ENCODE data around the gene MPC2. TPM values are rescaled to one million over a fixed set of nuclear protein-coding genes. Genes with fewer than 3 reads are reported as not detected.
"Not testable (repeated sequence)": the region's sequence is repeated elsewhere in the genome, so short reads cannot be mapped to it uniquely, and the experiment has no call there.

MPC2 gene
- total and polyA plus RNA-seq, 4 donors, result 37.3 to 94.8 (median 52.3) TPM

DNA sequence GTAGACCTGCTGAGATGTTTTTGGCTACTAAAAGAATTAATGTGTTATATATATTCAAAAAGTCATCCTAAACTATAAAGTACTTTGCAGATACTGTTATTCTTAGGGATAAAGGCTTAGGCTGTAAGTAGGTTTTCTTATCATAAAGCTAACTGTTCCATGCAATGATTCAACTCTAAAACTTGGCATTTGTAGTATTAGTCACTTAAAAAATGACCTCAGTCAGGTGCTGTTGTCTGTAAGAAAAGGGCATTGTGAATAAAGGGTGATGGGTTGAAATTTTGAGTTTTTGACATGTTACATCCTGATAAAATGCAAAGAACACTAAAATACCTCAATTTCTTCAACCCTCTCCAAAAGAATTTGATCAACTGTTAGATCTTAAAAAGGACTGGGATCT is 55.8 kb downstream of the MPC2 start:
- H3K27ac ChIP-seq (ENCODE audit: low read depth in 1 of 2, low read length in 2 of 2), result no peak overlapping the region
- H3K4me1 ChIP-seq (ENCODE audit: control insufficient read depth in 1 of 2, insufficient read depth in 2 of 2, low read length in 2 of 2), result no peaks in the 10 kb centered on the region
- H3K27me3 ChIP-seq (ENCODE audit: control insufficient read depth in 1 of 2, insufficient read depth in 2 of 2, low read length in 1 of 2), result no peaks in the 10 kb centered on the region
- intact Hi-C loops (cut with DNase I), result no loop called here
- no peaks in the 10 kb centered on the region for H3K36me3 ChIP-seq (ENCODE audit: control insufficient read depth in 1 of 2, insufficient read depth in 2 of 2, low read length in 1 of 2)
- no peaks in the 10 kb centered on the region for H3K9me3 ChIP-seq (ENCODE audit: control insufficient read depth, low read length)
- DNase-seq, result no peak
- no peak for ATAC-seq (ENCODE audit: low FRiP score)
- no peak overlapping the region for H3K4me3 ChIP-seq (ENCODE audit: low read length in 2 of 2)

DNA sequence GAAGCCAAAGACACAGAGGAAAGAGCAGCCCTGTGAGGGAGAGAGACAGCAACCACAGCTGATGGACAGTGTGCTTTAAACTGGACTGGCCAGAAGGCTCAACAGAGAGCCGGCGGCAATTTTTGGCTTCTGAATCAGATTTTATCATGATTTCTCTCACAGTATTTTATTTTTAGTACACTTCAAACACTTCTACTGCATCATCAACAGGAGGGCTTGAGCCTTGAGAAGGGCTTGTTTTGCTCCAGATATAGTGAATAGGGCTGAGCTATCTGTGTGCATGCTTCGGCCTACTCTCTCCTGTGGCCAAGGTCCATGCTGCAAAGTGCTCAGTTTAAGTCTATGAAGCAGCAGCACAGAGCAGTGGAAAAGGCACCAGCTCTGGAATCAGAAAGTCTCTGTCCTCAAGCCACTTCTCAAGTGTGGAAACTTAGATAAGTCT is 56.3 kb downstream of the MPC2 start:
- DNase-seq, result no peak
- Histone ChIP-seq H3K27me3 (ENCODE audit: control insufficient read depth in 1 of 2, insufficient read depth in 2 of 2, low read length in 1 of 2) (no peaks in the 10 kb centered on the region), H3K4me3 (ENCODE audit: low read length in 2 of 2) (no peak overlapping the region), H3K9me3 (ENCODE audit: control insufficient read depth, low read length) (no peaks in the 10 kb centered on the region), H3K4me1 (ENCODE audit: control insufficient read depth in 1 of 2, insufficient read depth in 2 of 2, low read length in 2 of 2) (no peaks in the 10 kb centered on the region), H3K27ac (ENCODE audit: low read depth in 1 of 2, low read length in 2 of 2) (no peak overlapping the region), H3K36me3 (ENCODE audit: control insufficient read depth in 1 of 2, insufficient read depth in 2 of 2, low read length in 1 of 2) (no peaks in the 10 kb centered on the region)
- intact Hi-C loops (cut with DNase I), result no loop called here
- WGBS, 2 donors, result 40 to 50% methylated on average over 3 of the region's 3 CpGs
- ATAC-seq (ENCODE audit: low FRiP score), result no peak

DNA sequence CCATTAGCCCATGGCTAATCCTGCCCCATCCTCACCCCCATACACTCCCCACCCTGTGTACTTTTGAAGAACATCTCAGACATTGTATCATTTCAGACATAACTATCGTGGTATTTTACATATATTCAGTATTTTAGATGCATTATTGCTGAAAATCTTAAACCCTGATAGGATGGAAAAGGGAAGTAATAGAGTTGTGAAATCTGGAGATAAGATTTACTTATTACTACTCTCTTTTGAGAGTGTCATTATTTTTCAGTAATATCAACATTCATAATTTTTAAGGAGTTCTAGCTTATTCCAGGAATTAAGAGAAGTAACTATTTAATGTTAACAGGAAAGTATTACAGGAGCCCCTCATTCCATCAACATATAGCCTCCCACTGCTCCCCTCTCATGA is 57.4 kb downstream of the MPC2 start:
- H3K9me3 ChIP-seq (ENCODE audit: control insufficient read depth, low read length), result no peaks in the 10 kb centered on the region
- DNase-seq, result no peak
- intact Hi-C loops (cut with DNase I), result no loop called here
- no peaks in the 10 kb centered on the region for H3K36me3 ChIP-seq (ENCODE audit: control insufficient read depth in 1 of 2, insufficient read depth in 2 of 2, low read length in 1 of 2)
- H3K4me3 ChIP-seq (ENCODE audit: low read length in 2 of 2), result no peak overlapping the region
- 92 to 93% methylated on average over 1 of the region's 1 CpG for WGBS, 2 donors
- no peak overlapping the region for H3K27ac ChIP-seq (ENCODE audit: low read depth in 1 of 2, low read length in 2 of 2)
- ATAC-seq (ENCODE audit: low FRiP score), result no peak
- no peaks in the 10 kb centered on the region for H3K4me1 ChIP-seq (ENCODE audit: control insufficient read depth in 1 of 2, insufficient read depth in 2 of 2, low read length in 2 of 2)
- H3K27me3 ChIP-seq (ENCODE audit: control insufficient read depth in 1 of 2, insufficient read depth in 2 of 2, low read length in 1 of 2), result no peaks in the 10 kb centered on the region

DNA sequence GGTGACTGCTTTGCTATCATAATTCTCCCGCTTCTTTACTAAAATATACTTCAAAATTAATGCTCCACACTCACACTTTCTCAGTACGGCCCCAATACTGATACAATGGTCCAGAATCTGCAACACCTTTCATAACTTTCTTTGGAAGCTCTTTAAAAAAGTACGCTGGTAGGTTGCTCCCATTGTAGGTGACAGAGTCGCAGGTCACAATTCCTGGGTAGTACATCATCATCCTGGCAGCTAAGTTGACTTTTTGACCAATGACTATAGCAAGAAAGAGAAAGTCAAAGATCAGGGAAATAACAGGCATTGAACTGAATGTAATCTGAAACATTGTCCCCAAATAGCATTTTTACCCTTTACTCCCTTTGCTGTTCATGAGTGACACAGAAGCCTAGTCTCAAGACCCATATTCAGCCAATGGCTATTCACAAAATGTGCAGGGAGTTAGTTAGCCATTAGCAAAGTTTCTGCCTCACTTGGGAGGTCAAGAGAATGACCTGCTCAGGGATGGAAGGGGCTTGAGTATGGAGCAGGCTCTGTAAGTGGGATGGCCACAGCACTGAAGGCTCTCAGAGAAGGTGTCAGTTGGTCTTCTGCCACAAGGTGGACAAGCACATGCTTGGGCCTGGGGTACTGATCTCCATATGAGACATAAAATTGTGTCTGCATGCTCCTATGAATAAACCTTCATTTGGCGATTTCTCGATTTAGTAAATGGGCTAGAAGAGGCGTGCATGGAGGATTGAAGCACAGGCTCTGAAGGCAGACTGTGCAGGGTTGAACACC is 58.3 kb downstream of the MPC2 start:
- DNase-seq (no peak), ATAC-seq (ENCODE audit: low FRiP score) (no peak)
- no peaks in the 10 kb centered on the region for H3K9me3 ChIP-seq (ENCODE audit: control insufficient read depth, low read length)
- intact Hi-C loops (cut with DNase I), result no loop called here
- no peak overlapping the region for H3K4me3 ChIP-seq (ENCODE audit: low read length in 2 of 2)
- H3K27ac ChIP-seq (ENCODE audit: low read depth in 1 of 2, low read length in 2 of 2), result no peak overlapping the region
- H3K36me3 ChIP-seq (ENCODE audit: control insufficient read depth in 1 of 2, insufficient read depth in 2 of 2, low read length in 1 of 2), result no peaks in the 10 kb centered on the region
- H3K4me1 ChIP-seq (ENCODE audit: control insufficient read depth in 1 of 2, insufficient read depth in 2 of 2, low read length in 2 of 2), result no peaks in the 10 kb centered on the region
- H3K27me3 ChIP-seq (ENCODE audit: control insufficient read depth in 1 of 2, insufficient read depth in 2 of 2, low read length in 1 of 2), result no peaks in the 10 kb centered on the region
- 97 to 98% methylated on average over 7 of the region's 7 CpGs for WGBS, 2 donors

DNA sequence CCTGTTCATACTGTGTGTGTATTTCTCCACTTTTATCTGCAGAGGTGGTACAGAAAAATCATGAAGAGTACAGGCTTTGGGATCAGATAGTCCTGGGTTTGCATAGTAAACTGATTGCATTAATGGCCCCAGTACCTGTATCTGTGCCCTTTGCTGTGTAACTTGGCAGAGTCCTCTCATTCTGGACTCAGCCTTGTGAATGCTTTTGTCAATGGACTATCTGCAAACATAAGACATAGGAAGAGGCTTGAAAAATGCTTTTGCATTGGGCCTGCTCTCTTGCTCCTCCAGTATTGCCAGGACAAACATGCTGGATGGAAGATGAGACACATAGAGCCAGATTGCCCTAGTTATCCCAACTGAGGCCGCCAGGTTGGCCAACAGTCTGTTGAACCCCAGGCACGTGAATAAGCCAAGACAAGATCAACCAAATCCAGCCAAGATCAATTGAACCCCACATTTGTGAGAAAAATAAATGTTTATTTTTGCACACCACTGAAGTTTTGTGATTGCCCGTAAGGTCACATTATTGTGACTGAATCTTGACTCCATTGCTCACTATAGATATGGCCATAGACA is 60.2 kb downstream of the MPC2 start:
- Histone ChIP-seq H3K4me1 (ENCODE audit: control insufficient read depth in 1 of 2, insufficient read depth in 2 of 2, low read length in 2 of 2) (no peaks in the 10 kb centered on the region), H3K36me3 (ENCODE audit: control insufficient read depth in 1 of 2, insufficient read depth in 2 of 2, low read length in 1 of 2) (no peaks in the 10 kb centered on the region), H3K27ac (ENCODE audit: low read depth in 1 of 2, low read length in 2 of 2) (no peak overlapping the region), H3K27me3 (ENCODE audit: control insufficient read depth in 1 of 2, insufficient read depth in 2 of 2, low read length in 1 of 2) (no peaks in the 10 kb centered on the region), H3K9me3 (ENCODE audit: control insufficient read depth, low read length) (no peaks in the 10 kb centered on the region), H3K4me3 (ENCODE audit: low read length in 2 of 2) (no peak overlapping the region)
- no peak for ATAC-seq (ENCODE audit: low FRiP score)
- intact Hi-C loops (cut with DNase I), result no loop called here
- DNase-seq, result no peak
- 95 to 96% methylated on average over 3 of the region's 3 CpGs for WGBS, 2 donors

DNA sequence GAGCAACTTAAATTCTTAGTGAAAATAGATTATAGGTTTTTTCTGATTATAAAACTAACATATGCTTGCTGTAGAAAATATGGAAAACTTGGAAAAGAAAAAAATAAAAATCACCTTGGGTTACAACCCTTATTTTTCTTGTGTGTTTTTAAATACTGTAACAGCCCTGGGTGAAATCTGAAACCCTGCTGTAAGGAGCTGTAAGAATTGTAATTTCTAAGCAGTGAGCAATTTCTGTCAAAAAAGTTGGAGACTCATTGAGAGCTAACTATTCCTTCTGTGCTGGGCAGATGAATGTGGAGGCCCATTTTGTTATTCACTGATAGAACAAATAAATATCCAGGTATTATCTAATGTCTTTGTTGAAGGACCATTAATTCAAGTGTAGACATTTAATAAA is 65.5 kb downstream of the MPC2 start:
- ATAC-seq (ENCODE audit: low FRiP score) (no peak), DNase-seq (no peak)
- Histone ChIP-seq H3K4me3 (ENCODE audit: low read length in 2 of 2) (no peak overlapping the region), H3K27me3 (ENCODE audit: control insufficient read depth in 1 of 2, insufficient read depth in 2 of 2, low read length in 1 of 2) (no peaks in the 10 kb centered on the region), H3K4me1 (ENCODE audit: control insufficient read depth in 1 of 2, insufficient read depth in 2 of 2, low read length in 2 of 2) (no peaks in the 10 kb centered on the region), H3K27ac (ENCODE audit: low read depth in 1 of 2, low read length in 2 of 2) (no peak overlapping the region), H3K9me3 (ENCODE audit: control insufficient read depth, low read length) (no peaks in the 10 kb centered on the region), H3K36me3 (ENCODE audit: control insufficient read depth in 1 of 2, insufficient read depth in 2 of 2, low read length in 1 of 2) (no peaks in the 10 kb centered on the region)
- intact Hi-C loops (cut with DNase I), result no loop called here

DNA sequence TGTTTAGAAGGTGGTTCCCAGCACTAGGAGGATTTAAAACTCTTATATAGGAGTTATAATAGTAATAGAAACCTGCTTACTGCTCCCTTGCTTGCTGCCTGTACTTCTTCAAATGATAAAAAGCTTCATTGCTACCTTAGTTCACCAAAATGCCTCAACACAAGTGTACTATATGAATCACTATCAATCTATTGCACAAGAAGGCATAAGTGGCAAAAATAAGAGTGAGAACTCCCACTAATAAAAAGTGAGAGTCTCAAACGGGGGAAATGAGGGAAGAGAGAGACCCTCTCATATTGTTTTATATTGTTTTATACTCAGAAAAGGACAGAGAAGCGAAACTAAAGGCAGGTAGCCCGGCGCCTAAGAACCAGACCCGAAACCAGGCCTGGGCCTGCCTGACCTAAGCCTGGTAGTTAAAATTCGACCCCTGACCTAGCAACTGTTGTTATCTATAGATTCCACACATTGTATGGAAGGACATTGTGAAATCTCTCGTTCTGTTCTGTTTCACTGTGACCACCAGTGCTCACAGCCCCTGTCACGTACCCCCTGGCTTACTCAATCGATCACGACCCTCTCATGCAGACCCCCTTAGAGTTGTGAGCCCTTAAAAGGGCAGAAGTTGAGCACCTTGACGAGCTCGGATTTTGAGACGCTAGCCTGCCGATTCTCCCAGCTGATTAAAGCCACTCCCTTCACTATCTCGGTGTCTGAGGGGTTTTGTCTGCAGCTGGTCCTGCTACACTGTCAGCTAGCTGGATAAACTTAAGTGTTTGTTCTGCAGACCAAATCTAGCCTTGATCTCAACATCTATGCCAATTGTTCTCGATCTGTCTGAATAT is 67.5 kb downstream of the MPC2 start:
- H3K4me1 ChIP-seq (ENCODE audit: control insufficient read depth in 1 of 2, insufficient read depth in 2 of 2, low read length in 2 of 2); DNase-seq; H3K4me3 ChIP-seq (ENCODE audit: low read length in 2 of 2); H3K27ac ChIP-seq (ENCODE audit: low read depth in 1 of 2, low read length in 2 of 2); H3K36me3 ChIP-seq (ENCODE audit: control insufficient read depth in 1 of 2, insufficient read depth in 2 of 2, low read length in 1 of 2); H3K9me3 ChIP-seq (ENCODE audit: control insufficient read depth, low read length); intact Hi-C loops (cut with DNase I); H3K27me3 ChIP-seq (ENCODE audit: control insufficient read depth in 1 of 2, insufficient read depth in 2 of 2, low read length in 1 of 2); ATAC-seq (ENCODE audit: low FRiP score): not testable (repeated sequence)
- WGBS, 2 donors, result 80 to 81% methylated on average over 16 of the region's 16 CpGs

DNA sequence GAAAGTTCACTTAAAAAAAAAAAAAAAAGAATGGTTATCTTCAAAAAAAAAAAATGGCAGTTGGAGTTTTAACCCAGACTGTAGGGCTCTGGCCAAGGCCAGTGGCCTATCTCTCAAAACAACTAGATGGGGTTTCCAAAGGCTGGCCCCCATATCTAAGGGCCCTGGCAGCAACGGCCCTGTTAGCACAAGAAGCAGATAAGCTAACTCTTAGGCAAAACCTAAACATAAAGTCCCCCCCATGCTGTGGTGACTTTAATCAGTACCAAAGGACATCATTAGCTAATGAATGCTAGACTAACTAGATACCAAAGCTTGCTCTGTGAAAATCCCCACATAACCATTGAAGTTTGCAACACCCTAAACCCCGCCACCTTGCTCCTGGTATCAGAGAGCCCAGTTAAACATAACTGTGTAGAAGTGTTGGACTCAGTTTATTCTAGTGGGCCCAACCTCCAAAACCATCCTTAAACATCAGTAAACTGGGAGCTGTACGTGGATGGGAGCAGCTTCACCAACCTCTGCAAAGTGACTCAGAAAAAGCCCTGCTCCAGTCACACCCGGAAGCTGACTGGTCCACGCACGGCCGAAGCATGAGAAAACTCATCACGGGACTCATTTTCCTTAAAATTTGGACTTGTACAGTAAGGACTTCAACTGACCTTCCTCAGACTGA is 70.0 kb downstream of the MPC2 start:
- H3K9me3 ChIP-seq (ENCODE audit: control insufficient read depth, low read length); H3K27ac ChIP-seq (ENCODE audit: low read depth in 1 of 2, low read length in 2 of 2); H3K27me3 ChIP-seq (ENCODE audit: control insufficient read depth in 1 of 2, insufficient read depth in 2 of 2, low read length in 1 of 2); ATAC-seq (ENCODE audit: low FRiP score); H3K4me1 ChIP-seq (ENCODE audit: control insufficient read depth in 1 of 2, insufficient read depth in 2 of 2, low read length in 2 of 2); DNase-seq; H3K4me3 ChIP-seq (ENCODE audit: low read length in 2 of 2); H3K36me3 ChIP-seq (ENCODE audit: control insufficient read depth in 1 of 2, insufficient read depth in 2 of 2, low read length in 1 of 2); intact Hi-C loops (cut with DNase I): not testable (repeated sequence)
- 92 to 95% methylated on average over 8 of the region's 8 CpGs for WGBS, 2 donors
